ENCODE measurements around the gene ANKMY1.
A peak's percentile ranks its signal among the peaks of the same experiment; 100 is the strongest.
"Not testable (repeated sequence)": the region's sequence is repeated elsewhere in the genome, so short reads cannot be mapped to it uniquely, and the experiment has no call there.

Gene ANKMY1

DNA sequence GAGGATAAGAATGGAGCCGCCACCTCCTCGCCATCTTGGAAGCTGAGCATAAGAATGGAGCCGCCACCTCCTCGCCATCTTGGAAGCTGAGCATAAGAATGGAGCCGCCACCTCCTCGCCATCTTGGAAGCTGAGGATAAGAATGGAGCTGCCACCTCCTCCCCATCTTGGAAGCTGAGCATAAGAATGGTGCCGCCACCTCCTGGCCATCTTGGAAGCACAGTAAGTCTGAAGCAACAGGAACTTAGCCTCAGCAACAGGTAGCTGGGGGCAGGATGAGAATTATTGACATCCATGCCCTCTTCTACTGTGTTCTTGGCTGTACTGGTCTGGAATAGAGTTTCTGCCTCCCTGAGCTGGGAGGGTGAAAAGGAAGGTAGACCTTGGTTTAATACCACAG, 60.7 kb downstream of the ANKMY1 start:
- peak; percentile 56 for DNase-seq (ENCODE audit: low read depth)
- TF ChIP-seq, protein P1, sequence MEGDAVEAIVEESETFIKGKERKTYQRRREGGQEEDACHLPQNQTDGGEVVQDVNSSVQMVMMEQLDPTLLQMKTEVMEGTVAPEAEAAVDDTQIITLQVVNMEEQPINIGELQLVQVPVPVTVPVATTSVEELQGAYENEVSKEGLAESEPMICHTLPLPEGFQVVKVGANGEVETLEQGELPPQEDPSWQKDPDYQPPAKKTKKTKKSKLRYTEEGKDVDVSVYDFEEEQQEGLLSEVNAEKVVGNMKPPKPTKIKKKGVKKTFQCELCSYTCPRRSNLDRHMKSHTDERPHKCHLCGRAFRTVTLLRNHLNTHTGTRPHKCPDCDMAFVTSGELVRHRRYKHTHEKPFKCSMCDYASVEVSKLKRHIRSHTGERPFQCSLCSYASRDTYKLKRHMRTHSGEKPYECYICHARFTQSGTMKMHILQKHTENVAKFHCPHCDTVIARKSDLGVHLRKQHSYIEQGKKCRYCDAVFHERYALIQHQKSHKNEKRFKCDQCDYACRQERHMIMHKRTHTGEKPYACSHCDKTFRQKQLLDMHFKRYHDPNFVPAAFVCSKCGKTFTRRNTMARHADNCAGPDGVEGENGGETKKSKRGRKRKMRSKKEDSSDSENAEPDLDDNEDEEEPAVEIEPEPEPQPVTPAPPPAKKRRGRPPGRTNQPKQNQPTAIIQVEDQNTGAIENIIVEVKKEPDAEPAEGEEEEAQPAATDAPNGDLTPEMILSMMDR (conservative IDR thresholded peaks at IDR 0.05; ENCODE audit: control insufficient read depth, insufficient read depth, low read depth, low read length), result peak; percentile 44
- not testable (repeated sequence) for H3K4me3 ChIP-seq (ENCODE audit: control insufficient read depth, low read depth, low read length)

DNA sequence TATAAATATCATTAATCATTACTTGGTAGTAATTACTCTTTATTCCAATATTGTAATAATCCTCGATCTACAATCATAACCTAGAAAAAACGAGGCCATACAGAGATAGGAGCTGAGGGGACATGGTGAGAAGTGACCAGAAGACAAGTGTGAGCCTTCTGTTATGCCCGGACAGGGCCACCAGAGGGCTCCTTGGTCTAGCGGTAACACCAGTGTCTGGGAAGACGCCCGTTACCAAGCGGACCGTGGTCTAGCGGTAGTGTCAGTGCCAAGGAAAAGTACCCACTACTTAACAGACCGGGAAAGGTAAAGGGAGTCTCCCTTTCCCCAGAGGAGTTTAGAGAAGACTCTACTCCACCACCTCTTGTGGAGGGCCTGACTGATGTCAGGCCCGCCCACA, 62.8 kb downstream of the ANKMY1 start:
- DNase-seq (ENCODE audit: low read depth), result peak; percentile 28
- TF ChIP-seq, protein P1 (conservative IDR thresholded peaks at IDR 0.05; ENCODE audit: control insufficient read depth, insufficient read depth, low read depth, low read length), result peak; percentile 44
- not testable (repeated sequence) for H3K4me3 ChIP-seq (ENCODE audit: control insufficient read depth, low read depth, low read length)

GRCh38 chr2:240494194-240494793, 63.5 kb downstream of the ANKMY1 start:
- DNase-seq (ENCODE audit: low read depth), result no peak
- H3K4me3 ChIP-seq (ENCODE audit: control insufficient read depth, low read depth, low read length), result no peak overlapping the region
- TF ChIP-seq, protein P1 (conservative IDR thresholded peaks at IDR 0.05; ENCODE audit: control insufficient read depth, insufficient read depth, low read depth, low read length), result no peak

GRCh38 chr2:240491483-240491882, 66.3 kb downstream of the ANKMY1 start:
- TF ChIP-seq, protein P1 (conservative IDR thresholded peaks at IDR 0.05; ENCODE audit: control insufficient read depth, insufficient read depth, low read depth, low read length), result no peak
- no peak overlapping the region for H3K4me3 ChIP-seq (ENCODE audit: control insufficient read depth, low read depth, low read length)
- no peak for DNase-seq (ENCODE audit: low read depth)

- H3K4me3 ChIP-seq (ENCODE audit: control insufficient read depth, low read depth, low read length), result no peak overlapping the region
- TF ChIP-seq, protein P1 (conservative IDR thresholded peaks at IDR 0.05; ENCODE audit: control insufficient read depth, insufficient read depth, low read depth, low read length), result no peak
- DNase-seq (ENCODE audit: low read depth), result no peak
These were observed 75.6 kb downstream of the ANKMY1 start for GRCh38 chr2:240482141-240482540.

DNA sequence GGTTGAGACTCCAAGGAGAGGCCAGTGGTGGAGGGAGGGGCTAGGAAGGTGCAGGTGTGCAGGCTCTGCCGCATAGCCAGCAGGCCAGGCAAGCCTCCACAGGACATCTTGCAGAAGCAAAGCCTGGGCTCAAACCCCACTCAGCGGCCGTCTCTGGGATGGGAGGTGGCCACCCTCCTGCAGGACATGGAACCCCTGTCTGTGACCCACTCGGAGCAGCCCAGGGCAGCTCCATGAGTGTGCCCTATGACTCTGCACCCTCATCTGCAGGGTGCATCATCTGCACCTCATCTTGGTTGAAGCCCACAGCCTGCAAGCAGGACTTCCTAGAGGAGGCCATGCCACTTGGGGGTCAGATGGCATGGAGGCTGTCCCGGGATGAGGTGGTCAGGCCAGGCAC, 76.1 kb downstream of the ANKMY1 start:
- H3K4me3 ChIP-seq (ENCODE audit: control insufficient read depth, low read depth, low read length), result no peak overlapping the region
- TF ChIP-seq, protein P1 (conservative IDR thresholded peaks at IDR 0.05; ENCODE audit: control insufficient read depth, insufficient read depth, low read depth, low read length), result no peak
- no peak for DNase-seq (ENCODE audit: low read depth)

All from fibroblast of mammary gland (primary cell).